Stomach (tissue), 4 donors: ENCODE data around the gene FRAS1.

Experiments
- CTCF ChIP-seq, 7 experiments: fragments of 450-650 bp in 4 of 7; fragments of 200-600 bp in 3 of 7; sonication (generic) in 3 of 7; IDR thresholded peaks; one replicate each; pipeline ENCODE4 v1.5.1; 2016 to 2019; ENCODE audit warnings: antibody characterized with exemption in 7 of 7, control low read depth in 2 of 7, mild to moderate bottlenecking in 1 of 7
- EP300 ChIP-seq: sonication (generic); formaldehyde crosslinking; IDR thresholded peaks from one replicate; pipeline ENCODE4 v1.6.1; 2017; ENCODE audit warnings: antibody characterized with exemption
- POLR2A ChIP-seq, 4 donors: fragments of 450-650 bp; IDR thresholded peaks; one replicate each; pipeline ENCODE4 v1.6.1; 2016; ENCODE audit warnings: antibody characterized with exemption in 4 of 4, control low read depth in 2 of 4, mild to moderate bottlenecking in 1 of 4, moderate library complexity in 1 of 4

- TF ChIP-seq EP300 (no peak), POLR2A (IDR thresholded peaks at IDR 0.05) (no peak), CTCF (IDR thresholded peaks at IDR 0.05) (no peak)
Measured at GRCh38 chr4:78318126-78318525, 261.0 kb downstream of the FRAS1 start.
